Spleen (tissue), 7 donors: Measurements from ENCODE around the gene TTC27.

Experiments used
- POLR2A ChIP-seq, 3 donors: fragments of 450-650 bp; IDR thresholded peaks; one replicate each; pipeline ENCODE4 v1.5.1; 2017; ENCODE audit warnings: antibody characterized with exemption in 3 of 3, mild to moderate bottlenecking in 1 of 3
- POLR2AphosphoS5 ChIP-seq, 3 donors: sonication (generic); formaldehyde crosslinking; IDR thresholded peaks; one replicate each; pipeline ENCODE4 v1.5.1; 2017; ENCODE audit warnings: antibody characterized with exemption in 3 of 3
- TF ChIP-seq, protein P1 (sequence below), 11 experiments: fragments of 200-600 bp in 7 of 11; fragments of 450-650 bp in 4 of 11; sonication (generic) in 4 of 11; IDR thresholded peaks in 8 of 11; conservative IDR thresholded peaks in 3 of 11; 1 replicate in 7 of 11; 2 replicates in 4 of 11; pipeline versions ENCODE4 v1.4.0 to v1.8.0; 2016 to 2021; ENCODE audit warnings: antibody characterized with exemption in 11 of 11, inconsistent platforms in 4 of 11, mild to moderate bottlenecking in 1 of 11
- donor health status: DM: no; HTN: no; CAD: no; lungs with moderate emphysema.
- donor health status: DM: no; HTN: no; CAD: no.
- donor health status: DM: no; HTN: no; CAD: no.

DNA sequence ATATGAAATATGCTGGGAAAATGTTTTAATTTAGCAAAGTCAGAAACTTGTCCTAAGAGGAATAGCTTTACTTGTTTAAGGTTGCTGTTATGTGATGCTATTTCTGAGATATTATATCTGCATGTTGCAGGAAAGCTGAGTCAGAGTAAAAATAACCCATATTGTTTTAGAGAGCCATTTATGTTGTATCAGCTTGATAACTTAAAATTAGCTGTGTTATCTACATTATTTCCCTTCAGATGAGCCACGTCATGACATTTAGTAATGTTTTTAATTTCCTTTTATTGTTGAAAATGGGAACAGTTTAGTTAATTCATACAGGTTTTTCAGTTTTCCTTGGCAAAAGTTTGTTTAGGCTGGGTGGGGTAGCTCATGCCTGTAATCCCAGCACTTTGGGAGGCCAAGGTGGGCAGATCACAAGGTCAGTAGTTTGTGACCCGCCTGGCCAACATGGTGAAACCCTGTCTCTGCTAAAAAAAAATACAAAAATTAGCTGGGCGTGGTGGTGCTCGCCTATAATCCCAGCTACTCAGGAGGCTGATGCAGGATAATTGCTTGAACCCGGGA, 55.8 kb downstream of the TTC27 start:
- TF ChIP-seq POLR2AphosphoS5 (IDR thresholded peaks at IDR 0.05) (no peak), POLR2A (IDR thresholded peaks at IDR 0.05) (no peak)
- TF ChIP-seq, protein P1, sequence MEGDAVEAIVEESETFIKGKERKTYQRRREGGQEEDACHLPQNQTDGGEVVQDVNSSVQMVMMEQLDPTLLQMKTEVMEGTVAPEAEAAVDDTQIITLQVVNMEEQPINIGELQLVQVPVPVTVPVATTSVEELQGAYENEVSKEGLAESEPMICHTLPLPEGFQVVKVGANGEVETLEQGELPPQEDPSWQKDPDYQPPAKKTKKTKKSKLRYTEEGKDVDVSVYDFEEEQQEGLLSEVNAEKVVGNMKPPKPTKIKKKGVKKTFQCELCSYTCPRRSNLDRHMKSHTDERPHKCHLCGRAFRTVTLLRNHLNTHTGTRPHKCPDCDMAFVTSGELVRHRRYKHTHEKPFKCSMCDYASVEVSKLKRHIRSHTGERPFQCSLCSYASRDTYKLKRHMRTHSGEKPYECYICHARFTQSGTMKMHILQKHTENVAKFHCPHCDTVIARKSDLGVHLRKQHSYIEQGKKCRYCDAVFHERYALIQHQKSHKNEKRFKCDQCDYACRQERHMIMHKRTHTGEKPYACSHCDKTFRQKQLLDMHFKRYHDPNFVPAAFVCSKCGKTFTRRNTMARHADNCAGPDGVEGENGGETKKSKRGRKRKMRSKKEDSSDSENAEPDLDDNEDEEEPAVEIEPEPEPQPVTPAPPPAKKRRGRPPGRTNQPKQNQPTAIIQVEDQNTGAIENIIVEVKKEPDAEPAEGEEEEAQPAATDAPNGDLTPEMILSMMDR (IDR thresholded peaks at IDR 0.05 in 8 of 11, conservative IDR thresholded peaks at IDR 0.05 in 3 of 11), result no peak
